K562 (cell line): ENCODE results near the gene SELENOI. TPM values are rescaled to one million over a fixed set of nuclear protein-coding genes. Genes with fewer than 3 reads are reported as not detected.

Source experiments
- BRCA1 ChIP-seq, 2 experiments: fragments of 450-650 bp in 1 of 2; sonication (generic) in 1 of 2; formaldehyde crosslinking in 1 of 2; IDR thresholded peaks; 2 replicates each; pipeline versions ENCODE4 v1.5.0 to v1.6.1; 2017 to 2020; ENCODE audit warnings: mild to moderate bottlenecking in 1 of 2, missing genetic modification reagents in 1 of 2
- CHD7 ChIP-seq: fragments of 200-600 bp; sonication (generic); IDR thresholded peaks from one replicate; pipeline ENCODE4 v1.6.1; 2012; ENCODE audit warnings: mild to moderate bottlenecking, low read depth, low read length, inconsistent platforms
- ETV1 ChIP-seq: fragments of 450-650 bp; conservative IDR thresholded peaks from 2 replicates; pipeline ENCODE4 v1.6.1; 2016; ENCODE audit warnings: missing genetic modification characterization, control low read depth, low read depth, missing compliant biosample characterization
- KDM4B ChIP-seq, 2 experiments: fragments of 450-650 bp in 1 of 2; sonication (generic) in 1 of 2; IDR thresholded peaks; 2 replicates each; pipeline ENCODE4 v1.6.1; 2016 to 2017; ENCODE audit warnings: borderline replicate concordance in 2 of 2, antibody characterized with exemption in 1 of 2, low read depth in 1 of 2, mild to moderate bottlenecking in 1 of 2
- ZBTB40 ChIP-seq, 2 experiments: fragments of 450-650 bp in 1 of 2; sonication (generic) in 1 of 2; formaldehyde crosslinking in 1 of 2; IDR thresholded peaks; 2 replicates each; pipeline versions ENCODE4 v1.7.1 to v1.9.0; 2016 to 2022; ENCODE audit warnings: inconsistent platforms in 1 of 2, mild to moderate bottlenecking in 1 of 2, missing genetic modification reagents in 1 of 2
- ZNF717 ChIP-seq: fragments of 250-450 bp; sonication (Bioruptor Pico); IDR thresholded peaks from 2 replicates; pipeline ENCODE4 v1.5.0; 2021
- polyA plus RNA-seq, 8 experiments: library from polyadenylated mRNA; depleted of rRNA in 4 of 8; stranded (reverse) in 5 of 8; unstranded in 3 of 8; fragments of >200 nt; fragmentation: Nextera tagmentation in 2 of 8; fragmentation: Illumina TruSeq in 1 of 8; extraction: Ambion mirVana in 2 of 8; extraction: Trizol in 1 of 8; gene quantifications; 2 replicates each; pipeline versions ENCODE4 v1.2.1 to v1.2.3, GENCODE V29; 2011 to 2014; ENCODE audit warnings: inconsistent platforms in 1 of 8, missing spikeins in 1 of 8
- total RNA-seq, 7 experiments: library from RNA; depleted of rRNA in 6 of 7; stranded (reverse); fragments of >200 nt in 6 of 7; fragmentation: Illumina TruSeq in 2 of 7; extraction: Trizol in 2 of 7; gene quantifications; 2 replicates each; pipeline versions ENCODE4 v1.2.1 to v1.2.3, GENCODE V29; 2011 to 2021; ENCODE audit warnings: low replicate concordance in 1 of 7

SELENOI gene
- total and polyA plus RNA-seq, 9 of the 15 experiments (the other 6 are each of a cell fraction or from before 2014, with no cell fraction given): 9.6 to 46.9 (median 24.4) TPM

GRCh38 chr2:26363323-26363722, 17.4 kb downstream of the SELENOI start (continued):
- TF ChIP-seq ZBTB40 (IDR thresholded peaks at IDR 0.05) (no peak), ZBTB40 (CRISPR knock-in tag; IDR thresholded peaks at IDR 0.05) (no peak), ETV1 (tag) (no peak), KDM4B (IDR thresholded peaks at IDR 0.05; ENCODE audit: borderline replicate concordance in 2 of 2, low read depth in 1 of 2) (no peak), BRCA1 (IDR thresholded peaks at IDR 0.05) (no peak), BRCA1 (CRISPR knock-in tag; IDR thresholded peaks at IDR 0.05) (no peak), ZNF717 (no peak), CHD7 (no peak)
